HepG2 (cell line): ENCODE data around the gene SLC39A3. TPM values are rescaled to one million over a fixed set of nuclear protein-coding genes. Genes with fewer than 3 reads are reported as not detected.

Experiments used
- CCDC6 ChIP-seq: sonication (generic); formaldehyde crosslinking; IDR thresholded peaks from 2 replicates; pipeline ENCODE4 v1.8.1; 2022; ENCODE audit warnings: mild to moderate bottlenecking, missing genetic modification reagents, moderate library complexity
- FOSL2 ChIP-seq: sonication (generic); formaldehyde crosslinking; IDR thresholded peaks from 2 replicates; pipeline ENCODE4 v1.4.0; 2020; ENCODE audit warnings: missing genetic modification reagents
- FOXJ3 ChIP-seq: sonication (generic); formaldehyde crosslinking; IDR thresholded peaks from 2 replicates; pipeline ENCODE4 v1.4.0; 2020; ENCODE audit warnings: missing genetic modification reagents, mild to moderate bottlenecking, borderline replicate concordance
- HDAC2 ChIP-seq: sonication (generic); formaldehyde crosslinking; IDR thresholded peaks from 2 replicates; pipeline ENCODE4 v1.4.0; 2020; ENCODE audit warnings: missing genetic modification reagents
- IRX3 ChIP-seq: sonication (generic); formaldehyde crosslinking; IDR thresholded peaks from 2 replicates; pipeline ENCODE4 v1.8.1; 2023; ENCODE audit warnings: mild to moderate bottlenecking, low read depth, missing genetic modification reagents, borderline replicate concordance
- KDM2A ChIP-seq: sonication (generic); formaldehyde crosslinking; IDR thresholded peaks from 2 replicates; pipeline ENCODE4 v1.4.0; 2020; ENCODE audit warnings: low read depth, missing genetic modification reagents, borderline replicate concordance
- PTBP1 ChIP-seq: fragments of 200-400 bp; formaldehyde crosslinking; IDR thresholded peaks from 2 replicates; pipeline ENCODE4 v1.6.1; 2018; ENCODE audit warnings: low read length, low read depth; ENCODE audit not compliant: poor library complexity, severe bottlenecking
- RXRB ChIP-seq: IDR thresholded peaks from 2 replicates; pipeline ENCODE4 v1.6.1; 2016; ENCODE audit warnings: borderline replicate concordance, missing genetic modification reagents, missing compliant biosample characterization
- SIX1 ChIP-seq: sonication (generic); formaldehyde crosslinking; IDR thresholded peaks from 2 replicates; pipeline ENCODE4 v1.4.0; 2020; ENCODE audit warnings: missing genetic modification reagents, borderline replicate concordance
- STAG1 ChIP-seq: sonication (generic); formaldehyde crosslinking; IDR thresholded peaks from 2 replicates; pipeline ENCODE4 v1.4.0; 2020; ENCODE audit warnings: missing genetic modification reagents
- SUZ12 ChIP-seq: fragments of 150-350 bp; IDR thresholded peaks from 2 replicates; pipeline ENCODE4 v1.6.1; 2014; ENCODE audit warnings: low read depth, low read length
- TAF1 ChIP-seq: sonication (generic); formaldehyde crosslinking; IDR thresholded peaks from 2 replicates; pipeline ENCODE4 v1.4.0; 2020; ENCODE audit warnings: missing genetic modification reagents
- TEAD2 ChIP-seq: sonication (generic); formaldehyde crosslinking; IDR thresholded peaks from 2 replicates; pipeline ENCODE4 v1.9.0; 2021; ENCODE audit warnings: missing genetic modification reagents
- ZFAT ChIP-seq: sonication (generic); formaldehyde crosslinking; conservative IDR thresholded peaks from 2 replicates; pipeline ENCODE4 v1.8.1; 2023; ENCODE audit warnings: missing genetic modification reagents, inconsistent platforms
- ZNF124 ChIP-seq: sonication (generic); formaldehyde crosslinking; IDR thresholded peaks from 2 replicates; pipeline ENCODE4 v1.4.0; 2020; ENCODE audit warnings: missing genetic modification reagents
- ZNF501 ChIP-seq: sonication (generic); formaldehyde crosslinking; IDR thresholded peaks from 2 replicates; pipeline ENCODE4 v1.5.1; 2020; ENCODE audit warnings: mild to moderate bottlenecking, moderate library complexity, missing genetic modification reagents
- ZNF670 ChIP-seq: sonication (generic); formaldehyde crosslinking; IDR thresholded peaks from 2 replicates; pipeline ENCODE4 v1.8.0; 2022; ENCODE audit warnings: mild to moderate bottlenecking, missing genetic modification reagents, borderline replicate concordance
- polyA plus RNA-seq, 8 experiments: library from polyadenylated mRNA; depleted of rRNA in 3 of 8; stranded (reverse) in 7 of 8; unstranded in 1 of 8; fragments of >200 nt; fragmentation: Illumina TruSeq in 4 of 8; extraction: Trizol in 4 of 8; gene quantifications; 2 replicates each; pipeline versions ENCODE4 v1.2.1 to v1.2.3, GENCODE V29; 2011 to 2016; ENCODE audit warnings: low read depth in 4 of 8, missing spikeins in 1 of 8, mixed read lengths in 1 of 8; ENCODE audit not compliant: insufficient read depth in 1 of 8
- total RNA-seq, 5 experiments: library from RNA; depleted of rRNA; stranded (reverse); fragments of >200 nt; fragmentation: Illumina TruSeq; extraction: Trizol; gene quantifications; 2 replicates each; pipeline ENCODE4 v1.2.3, GENCODE V29; 2016; ENCODE audit warnings: low read depth in 1 of 5
- TF ChIP-seq, protein P1 (sequence below): sonication (generic); formaldehyde crosslinking; IDR thresholded peaks from 2 replicates; pipeline ENCODE4 v1.8.1; 2022; ENCODE audit warnings: low read depth, mild to moderate bottlenecking, missing genetic modification reagents
- TF ChIP-seq, protein P2 (sequence below): sonication (generic); formaldehyde crosslinking; IDR thresholded peaks from 2 replicates; pipeline ENCODE4 v1.8.0; 2022; ENCODE audit warnings: mild to moderate bottlenecking, missing genetic modification reagents
- TF ChIP-seq, protein P3 (sequence below): IDR thresholded peaks from 2 replicates; pipeline ENCODE4 v1.6.1; 2016; ENCODE audit warnings: control low read depth
- TF ChIP-seq, protein P4 (sequence below): sonication (generic); formaldehyde crosslinking; IDR thresholded peaks from 2 replicates; pipeline ENCODE4 v1.4.0; 2020; ENCODE audit warnings: missing genetic modification reagents
- TF ChIP-seq, protein P5 (sequence below): sonication (generic); formaldehyde crosslinking; IDR thresholded peaks from 2 replicates; pipeline ENCODE4 v1.8.1; 2023; ENCODE audit warnings: mild to moderate bottlenecking, moderate library complexity, missing genetic modification reagents

SLC39A3 gene
- total and polyA plus RNA-seq, 2 of the 13 experiments (the other 11 are each of a cell fraction or from before 2014, with no cell fraction given), result 33.6 to 41.6 TPM

- TF ChIP-seq CCDC6 (CRISPR knock-in tag), result peak; percentile 81; the same call in 1 of the 2 replicates
- TF ChIP-seq, protein P1, sequence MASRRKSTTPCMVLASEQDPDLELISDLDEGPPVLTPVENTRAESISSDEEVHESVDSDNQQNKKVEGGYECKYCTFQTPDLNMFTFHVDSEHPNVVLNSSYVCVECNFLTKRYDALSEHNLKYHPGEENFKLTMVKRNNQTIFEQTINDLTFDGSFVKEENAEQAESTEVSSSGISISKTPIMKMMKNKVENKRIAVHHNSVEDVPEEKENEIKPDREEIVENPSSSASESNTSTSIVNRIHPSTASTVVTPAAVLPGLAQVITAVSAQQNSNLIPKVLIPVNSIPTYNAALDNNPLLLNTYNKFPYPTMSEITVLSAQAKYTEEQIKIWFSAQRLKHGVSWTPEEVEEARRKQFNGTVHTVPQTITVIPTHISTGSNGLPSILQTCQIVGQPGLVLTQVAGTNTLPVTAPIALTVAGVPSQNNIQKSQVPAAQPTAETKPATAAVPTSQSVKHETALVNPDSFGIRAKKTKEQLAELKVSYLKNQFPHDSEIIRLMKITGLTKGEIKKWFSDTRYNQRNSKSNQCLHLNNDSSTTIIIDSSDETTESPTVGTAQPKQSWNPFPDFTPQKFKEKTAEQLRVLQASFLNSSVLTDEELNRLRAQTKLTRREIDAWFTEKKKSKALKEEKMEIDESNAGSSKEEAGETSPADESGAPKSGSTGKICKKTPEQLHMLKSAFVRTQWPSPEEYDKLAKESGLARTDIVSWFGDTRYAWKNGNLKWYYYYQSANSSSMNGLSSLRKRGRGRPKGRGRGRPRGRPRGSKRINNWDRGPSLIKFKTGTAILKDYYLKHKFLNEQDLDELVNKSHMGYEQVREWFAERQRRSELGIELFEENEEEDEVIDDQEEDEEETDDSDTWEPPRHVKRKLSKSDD (CRISPR knock-in tag), result no peak
- TF ChIP-seq, protein P2, sequence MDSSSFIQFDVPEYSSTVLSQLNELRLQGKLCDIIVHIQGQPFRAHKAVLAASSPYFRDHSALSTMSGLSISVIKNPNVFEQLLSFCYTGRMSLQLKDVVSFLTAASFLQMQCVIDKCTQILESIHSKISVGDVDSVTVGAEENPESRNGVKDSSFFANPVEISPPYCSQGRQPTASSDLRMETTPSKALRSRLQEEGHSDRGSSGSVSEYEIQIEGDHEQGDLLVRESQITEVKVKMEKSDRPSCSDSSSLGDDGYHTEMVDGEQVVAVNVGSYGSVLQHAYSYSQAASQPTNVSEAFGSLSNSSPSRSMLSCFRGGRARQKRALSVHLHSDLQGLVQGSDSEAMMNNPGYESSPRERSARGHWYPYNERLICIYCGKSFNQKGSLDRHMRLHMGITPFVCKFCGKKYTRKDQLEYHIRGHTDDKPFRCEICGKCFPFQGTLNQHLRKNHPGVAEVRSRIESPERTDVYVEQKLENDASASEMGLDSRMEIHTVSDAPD, result peak; percentile 87
- peak; percentile 89 for TF ChIP-seq ZNF670
- TF ChIP-seq SUZ12, result no peak
- peak; percentile 100 for TF ChIP-seq ZNF501
- TF ChIP-seq, protein P3, sequence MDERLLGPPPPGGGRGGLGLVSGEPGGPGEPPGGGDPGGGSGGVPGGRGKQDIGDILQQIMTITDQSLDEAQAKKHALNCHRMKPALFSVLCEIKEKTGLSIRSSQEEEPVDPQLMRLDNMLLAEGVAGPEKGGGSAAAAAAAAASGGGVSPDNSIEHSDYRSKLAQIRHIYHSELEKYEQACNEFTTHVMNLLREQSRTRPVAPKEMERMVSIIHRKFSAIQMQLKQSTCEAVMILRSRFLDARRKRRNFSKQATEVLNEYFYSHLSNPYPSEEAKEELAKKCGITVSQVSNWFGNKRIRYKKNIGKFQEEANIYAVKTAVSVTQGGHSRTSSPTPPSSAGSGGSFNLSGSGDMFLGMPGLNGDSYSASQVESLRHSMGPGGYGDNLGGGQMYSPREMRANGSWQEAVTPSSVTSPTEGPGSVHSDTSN, result peak; percentile 95
- TF ChIP-seq FOXJ3, result no peak; the same call in 1 of the 2 replicates
- no peak for TF ChIP-seq PTBP1
- TF ChIP-seq IRX3 (CRISPR knock-in tag), result peak; percentile 97
- peak; percentile 97 for TF ChIP-seq HDAC2 (CRISPR knock-in tag)
- TF ChIP-seq STAG1 (CRISPR knock-in tag), result peak; percentile 28; the same call in 1 of the 2 replicates
- peak; percentile 97 for TF ChIP-seq SIX1 (CRISPR knock-in tag)
- TF ChIP-seq TAF1 (CRISPR knock-in tag), result peak; percentile 66
- TF ChIP-seq ZFAT (CRISPR knock-in tag), result no peak
- TF ChIP-seq TEAD2, result peak; percentile 62; the same call in 1 of the 2 replicates
- TF ChIP-seq ZNF124 (CRISPR knock-in tag), result peak; percentile 98
- TF ChIP-seq, protein P4, sequence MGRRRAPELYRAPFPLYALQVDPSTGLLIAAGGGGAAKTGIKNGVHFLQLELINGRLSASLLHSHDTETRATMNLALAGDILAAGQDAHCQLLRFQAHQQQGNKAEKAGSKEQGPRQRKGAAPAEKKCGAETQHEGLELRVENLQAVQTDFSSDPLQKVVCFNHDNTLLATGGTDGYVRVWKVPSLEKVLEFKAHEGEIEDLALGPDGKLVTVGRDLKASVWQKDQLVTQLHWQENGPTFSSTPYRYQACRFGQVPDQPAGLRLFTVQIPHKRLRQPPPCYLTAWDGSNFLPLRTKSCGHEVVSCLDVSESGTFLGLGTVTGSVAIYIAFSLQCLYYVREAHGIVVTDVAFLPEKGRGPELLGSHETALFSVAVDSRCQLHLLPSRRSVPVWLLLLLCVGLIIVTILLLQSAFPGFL (CRISPR knock-in tag), result no peak
- TF ChIP-seq, protein P5, sequence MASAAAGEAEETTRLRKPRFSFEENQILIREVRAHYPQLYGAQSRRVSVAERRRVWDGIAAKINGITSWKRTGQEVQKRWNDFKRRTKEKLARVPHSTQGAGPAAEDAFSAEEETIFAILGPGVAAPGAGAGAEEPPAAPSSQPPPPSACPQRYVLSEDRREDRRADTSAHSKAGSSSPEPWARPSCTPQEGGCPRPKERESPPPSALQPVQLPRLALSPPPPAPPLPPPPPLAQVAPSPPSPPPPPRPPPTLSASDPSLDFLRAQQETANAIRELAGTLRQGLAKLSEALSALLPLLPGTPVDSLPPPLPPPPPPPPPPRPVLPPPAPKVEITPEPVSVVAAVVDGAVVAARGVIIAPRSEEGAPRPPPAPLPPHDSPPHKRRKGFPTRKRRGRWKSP (CRISPR knock-in tag), result peak; percentile 91
- peak; percentile 98 for TF ChIP-seq KDM2A (CRISPR knock-in tag)
- TF ChIP-seq FOSL2 (CRISPR knock-in tag), result peak; percentile 78
- peak; percentile 92 for TF ChIP-seq RXRB (CRISPR knock-in tag)
These were observed at the start of gene SLC39A3 (continued) for GRCh38 chr19:2739602-2740313.
